Activated CD4-positive, alpha-beta memory T cell treated with anti-CD3 and anti-CD28 coated beads for 36 hours (primary cell): ENCODE data around the gene CHCHD3. TPM values are rescaled to one million over a fixed set of nuclear protein-coding genes. Genes with fewer than 3 reads are reported as not detected.

Experiments
- CTCF ChIA-PET: fragments of 350-600 bp; sonication (Branson Sonifier 250); formaldehyde crosslinking; loops from one replicate; lab custom pipeline; 2021; ENCODE audit warnings: antibody characterized with exemption, inconsistent platforms; lab: Charles Lee
- POLR2A ChIA-PET: fragments of 350-600 bp; sonication (Branson Sonifier 250); formaldehyde crosslinking; loops from one replicate; lab custom pipeline; 2021; ENCODE audit warnings: antibody characterized with exemption; lab: Charles Lee
- DNase-seq: peaks from one replicate; pipeline ENCODE4 v3.0.0-alpha.2; 2020
- H3K27ac Mint-ChIP-seq: one replicate; pipeline ENCODE4 v1.8.0; 2021; ENCODE audit warnings: mixed read lengths
- H3K27me3 Mint-ChIP-seq: one replicate; pipeline ENCODE4 v1.8.0; 2021; ENCODE audit warnings: mixed read lengths
- H3K36me3 Mint-ChIP-seq: one replicate; pipeline ENCODE4 v1.8.0; 2021; ENCODE audit warnings: mixed read lengths
- H3K4me1 Mint-ChIP-seq: one replicate; pipeline ENCODE4 v1.8.0; 2021; ENCODE audit warnings: low read depth, mixed read lengths
- H3K4me3 Mint-ChIP-seq: one replicate; pipeline ENCODE4 v1.8.0; 2021; ENCODE audit warnings: mild to moderate bottlenecking, mixed read lengths
- H3K9me3 Mint-ChIP-seq: one replicate; pipeline ENCODE4 v1.8.0; 2021; ENCODE audit warnings: mixed read lengths
- intact Hi-C: fragments of 100-400 bp; cut with micrococcal nuclease; formaldehyde crosslinking; loops from one replicate; pipeline ENCODE4 v1.15.1; 2023
- total RNA-seq, 2 experiments: library from RNA; stranded (reverse); gene quantifications; one replicate each; pipeline ENCODE4 v1.2.3, GENCODE V29; 2021

CHCHD3 gene
- total RNA-seq, 2 experiments from 2014 or later = 49.6 to 51.0 TPM

DNA sequence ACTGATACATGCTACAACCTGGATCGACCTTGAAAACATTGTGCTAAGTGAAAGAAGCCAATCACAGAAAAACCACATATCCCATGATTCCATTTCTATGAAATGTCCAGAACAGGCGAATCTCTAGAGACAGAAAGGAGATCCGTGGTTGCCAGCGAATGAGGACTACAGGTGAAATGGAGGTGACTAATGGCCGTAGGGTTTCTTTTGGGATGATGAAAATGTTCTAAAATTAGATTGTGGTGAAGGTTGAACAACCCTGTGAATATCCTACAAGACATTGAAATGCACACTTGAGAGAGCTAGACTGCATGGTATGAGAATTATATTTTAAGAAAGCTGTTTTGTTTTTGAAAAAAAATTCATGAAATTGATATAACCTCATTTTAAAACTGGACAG lies 317.1 kb downstream of the CHCHD3 start:
- H3K9me3 Mint-ChIP-seq = peaks cover 10% of the 10 kb centered on the region
- no peaks in the 10 kb centered on the region for H3K27me3 Mint-ChIP-seq
- no peak overlapping the region for H3K27ac Mint-ChIP-seq
- peaks cover 5% of the 10 kb centered on the region for H3K36me3 Mint-ChIP-seq
- no peak overlapping the region for H3K4me3 Mint-ChIP-seq
- H3K4me1 Mint-ChIP-seq = no peaks in the 10 kb centered on the region
- intact Hi-C loops = no loop called here
- ChIA-PET CTCF (no interaction called here), POLR2A (no interaction called here)
- no peak for DNase-seq

DNA sequence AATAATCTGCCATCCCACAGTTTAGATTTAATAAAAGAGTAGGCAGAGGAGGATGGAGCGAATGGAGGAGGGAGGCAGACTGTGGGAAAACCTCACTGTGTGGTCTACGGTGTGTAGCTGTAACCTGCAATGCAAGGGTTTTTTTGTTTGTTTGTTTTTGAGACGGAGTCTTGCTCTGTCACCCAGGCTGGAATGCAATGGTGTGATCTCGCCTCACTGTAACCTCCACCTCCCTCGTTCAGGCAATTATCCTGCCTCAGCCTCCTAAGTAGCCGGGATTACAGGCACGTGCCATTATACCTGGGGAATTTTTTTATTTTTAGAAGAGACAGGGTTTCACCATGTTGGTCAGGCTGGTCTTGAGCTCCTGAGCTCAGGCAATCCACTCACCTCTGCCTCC lies 321.0 kb downstream of the CHCHD3 start:
- CTCF ChIA-PET = no interaction called here
- intact Hi-C loops = no loop called here

GRCh38 chr7:132760244-132760623 lies 321.7 kb downstream of the CHCHD3 start:
- ChIA-PET CTCF (no interaction called here), POLR2A (no interaction called here)
- intact Hi-C loops = no loop called here
- Mint-ChIP-seq H3K36me3 (no peaks in the 10 kb centered on the region), H3K27ac (no peak overlapping the region), H3K9me3 (peaks cover 4% of the 10 kb centered on the region), H3K4me3 (no peak overlapping the region), H3K4me1 (peaks cover 5% of the 10 kb centered on the region), H3K27me3 (no peaks in the 10 kb centered on the region)
- DNase-seq = no peak

More for the DNA sequence above, 321.0 kb downstream of the CHCHD3 start:
- DNase-seq = no peak
- Mint-ChIP-seq H3K27ac (no peak overlapping the region), H3K4me1 (peaks cover 5% of the 10 kb centered on the region), H3K27me3 (no peaks in the 10 kb centered on the region), H3K4me3 (no peak overlapping the region), H3K36me3 (no peaks in the 10 kb centered on the region), H3K9me3 (peaks cover 4% of the 10 kb centered on the region)
- POLR2A ChIA-PET = no interaction called here

GRCh38 chr7:132759482-132760243 lies 322.2 kb downstream of the CHCHD3 start:
- H3K4me1 Mint-ChIP-seq = peaks cover 5% of the 10 kb centered on the region
- DNase-seq = no peak
- CTCF ChIA-PET = no interaction called here
- POLR2A ChIA-PET = no interaction called here
- no peak overlapping the region for H3K27ac Mint-ChIP-seq
- no peaks in the 10 kb centered on the region for H3K36me3 Mint-ChIP-seq
- intact Hi-C loops = no loop called here
- peaks cover 4% of the 10 kb centered on the region for H3K9me3 Mint-ChIP-seq
- H3K4me3 Mint-ChIP-seq = no peak overlapping the region
- no peaks in the 10 kb centered on the region for H3K27me3 Mint-ChIP-seq

DNA sequence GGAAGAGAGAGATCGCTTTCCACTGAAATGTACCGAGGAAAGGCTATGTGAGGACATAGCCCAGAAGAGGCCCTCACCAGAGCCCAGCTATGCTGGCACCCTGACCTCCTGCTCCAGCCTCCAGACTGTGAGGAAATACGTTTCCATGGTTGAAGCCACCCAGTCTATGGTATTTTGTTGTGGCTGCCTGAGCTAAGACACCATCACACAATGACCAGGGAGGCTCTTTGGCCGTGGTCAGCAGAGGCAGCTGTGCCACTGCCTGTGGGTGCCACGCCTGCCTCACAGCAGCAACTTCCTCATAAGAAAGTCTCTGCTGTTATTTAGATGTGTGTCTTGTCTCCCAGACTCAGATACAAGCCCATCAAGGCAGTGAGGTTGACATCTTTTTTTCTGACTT lies 322.9 kb downstream of the CHCHD3 start:
- Mint-ChIP-seq H3K9me3 (peaks cover 4% of the 10 kb centered on the region), H3K27me3 (no peaks in the 10 kb centered on the region), H3K27ac (no peak overlapping the region), H3K4me3 (no peak overlapping the region), H3K4me1 (peaks cover 5% of the 10 kb centered on the region), H3K36me3 (no peaks in the 10 kb centered on the region)
- intact Hi-C loops = no loop called here
- POLR2A ChIA-PET = no interaction called here
- DNase-seq = no peak
- CTCF ChIA-PET = no interaction called here

DNA sequence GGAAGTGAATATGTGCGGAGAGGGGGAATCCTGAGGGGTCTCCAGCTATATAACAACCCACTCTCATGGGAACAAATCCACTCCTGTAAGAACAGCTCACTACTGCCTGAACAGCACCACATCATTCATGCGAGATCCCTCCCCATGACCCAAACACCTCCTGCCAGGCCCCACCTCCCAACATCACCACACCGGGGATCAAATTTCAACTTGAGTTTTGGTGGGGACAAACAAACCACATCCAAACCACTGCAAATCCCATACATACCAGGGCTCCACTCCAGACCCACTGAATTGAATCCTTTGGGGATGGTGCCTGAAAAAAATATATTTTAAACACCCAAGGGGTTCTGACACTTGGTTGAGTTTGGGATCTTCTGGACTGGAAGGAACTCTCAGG lies 324.1 kb downstream of the CHCHD3 start:
- Mint-ChIP-seq H3K4me1 (peaks cover 5% of the 10 kb centered on the region), H3K27me3 (no peaks in the 10 kb centered on the region), H3K4me3 (no peak overlapping the region), H3K9me3 (peaks cover 4% of the 10 kb centered on the region), H3K27ac (no peak overlapping the region), H3K36me3 (no peaks in the 10 kb centered on the region)
- DNase-seq = no peak
- POLR2A ChIA-PET = no interaction called here
- intact Hi-C loops = no loop called here
- CTCF ChIA-PET = no interaction called here

GRCh38 chr7:132756484-132756990 lies 325.4 kb downstream of the CHCHD3 start:
- Mint-ChIP-seq H3K27me3 (no peaks in the 10 kb centered on the region), H3K4me1 (peaks cover 5% of the 10 kb centered on the region), H3K27ac (no peak overlapping the region), H3K9me3 (peaks cover 4% of the 10 kb centered on the region), H3K36me3 (no peaks in the 10 kb centered on the region), H3K4me3 (no peak overlapping the region)
- ChIA-PET CTCF (no interaction called here), POLR2A (no interaction called here)
- DNase-seq = no peak
- intact Hi-C loops = no loop called here

GRCh38 chr7:132755538-132756483 lies 326.1 kb downstream of the CHCHD3 start:
- no peak overlapping the region for H3K27ac Mint-ChIP-seq
- POLR2A ChIA-PET = no interaction called here
- CTCF ChIA-PET = no interaction called here
- no peak overlapping the region for H3K4me3 Mint-ChIP-seq
- no peak for DNase-seq
- H3K36me3 Mint-ChIP-seq = no peaks in the 10 kb centered on the region
- intact Hi-C loops = no loop called here
- peaks cover 4% of the 10 kb centered on the region for H3K9me3 Mint-ChIP-seq
- no peaks in the 10 kb centered on the region for H3K27me3 Mint-ChIP-seq
- H3K4me1 Mint-ChIP-seq = peaks cover 5% of the 10 kb centered on the region

DNA sequence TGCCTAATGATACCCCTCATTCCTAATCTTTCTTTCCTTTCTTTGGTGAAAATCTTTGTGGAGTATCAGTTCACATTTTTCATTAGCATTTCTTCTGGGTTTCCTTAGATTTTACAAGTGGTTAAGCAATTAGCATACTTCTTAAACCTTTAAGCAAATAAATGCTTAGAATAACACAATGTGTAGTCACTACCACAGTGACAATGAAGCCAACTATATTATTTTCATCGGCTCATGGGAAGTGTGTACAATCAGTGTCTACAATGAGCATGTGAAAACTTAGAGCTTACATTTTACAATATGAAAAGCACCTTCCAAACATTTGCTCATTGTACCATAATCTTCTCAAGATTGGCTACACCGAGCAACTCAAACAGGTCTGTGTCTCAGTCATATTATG lies 329.5 kb downstream of the CHCHD3 start:
- POLR2A ChIA-PET = no interaction called here
- H3K36me3 Mint-ChIP-seq = no peaks in the 10 kb centered on the region
- CTCF ChIA-PET = no interaction called here

DNA sequence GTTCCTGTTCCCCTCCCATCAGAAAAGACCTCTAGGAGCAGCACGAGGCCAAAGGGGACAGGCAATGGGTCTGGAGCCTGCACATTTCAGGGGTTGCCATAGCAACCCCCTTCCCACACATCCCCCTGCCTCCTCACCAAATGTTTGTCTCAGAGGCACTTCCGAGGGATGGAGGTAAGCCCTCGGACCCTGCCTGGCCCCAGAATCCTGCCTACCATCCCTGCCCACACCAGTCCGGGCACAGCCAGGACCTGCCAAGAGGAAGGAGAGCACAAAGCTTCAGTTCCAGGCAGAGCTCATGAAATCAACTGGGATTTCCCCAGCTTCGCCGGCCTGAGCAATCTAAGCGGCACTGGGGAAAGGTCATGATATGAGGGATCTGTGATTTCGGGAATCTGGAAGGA lies 330.6 kb downstream of the CHCHD3 start:
- DNase-seq = no peak
- Mint-ChIP-seq H3K27me3 (peaks cover 2% of the 10 kb centered on the region), H3K4me1 (no peaks in the 10 kb centered on the region), H3K27ac (no peak overlapping the region), H3K36me3 (no peaks in the 10 kb centered on the region), H3K4me3 (no peak overlapping the region), H3K9me3 (no peaks in the 10 kb centered on the region)
- POLR2A ChIA-PET = no interaction called here
- intact Hi-C loops = no loop called here
- CTCF ChIA-PET = no interaction called here

More for the DNA sequence above, 329.5 kb downstream of the CHCHD3 start:
- peaks cover 2% of the 10 kb centered on the region for H3K27me3 Mint-ChIP-seq
- peaks cover 5% of the 10 kb centered on the region for H3K4me1 Mint-ChIP-seq
- DNase-seq = no peak
- intact Hi-C loops = no loop called here
- H3K27ac Mint-ChIP-seq = no peak overlapping the region
- no peak overlapping the region for H3K4me3 Mint-ChIP-seq
- H3K9me3 Mint-ChIP-seq = no peaks in the 10 kb centered on the region

GRCh38 chr7:132750530-132751217 lies 331.2 kb downstream of the CHCHD3 start:
- peaks cover 2% of the 10 kb centered on the region for H3K27me3 Mint-ChIP-seq
- no peak overlapping the region for H3K4me3 Mint-ChIP-seq
- no peaks in the 10 kb centered on the region for H3K36me3 Mint-ChIP-seq
- CTCF ChIA-PET = no interaction called here
- H3K27ac Mint-ChIP-seq = no peak overlapping the region
- no peaks in the 10 kb centered on the region for H3K9me3 Mint-ChIP-seq
- intact Hi-C loops = no loop called here
- POLR2A ChIA-PET = no interaction called here
- no peak for DNase-seq
- no peaks in the 10 kb centered on the region for H3K4me1 Mint-ChIP-seq

- H3K27ac Mint-ChIP-seq = no peak overlapping the region
- intact Hi-C loops = no loop called here
- no peaks in the 10 kb centered on the region for H3K4me1 Mint-ChIP-seq
- peaks cover 2% of the 10 kb centered on the region for H3K27me3 Mint-ChIP-seq
- no peaks in the 10 kb centered on the region for H3K36me3 Mint-ChIP-seq
- POLR2A ChIA-PET = no interaction called here
- H3K4me3 Mint-ChIP-seq = no peak overlapping the region
- no peaks in the 10 kb centered on the region for H3K9me3 Mint-ChIP-seq
- DNase-seq = no peak
- CTCF ChIA-PET = no interaction called here
Observed at GRCh38 chr7:132750096-132750495, 331.8 kb downstream of the CHCHD3 start.
